GM18861 (cell line): ENCODE results near the gene STPG4.

Experiments used
- ATAC-seq: cut with Tn5 transposase; IDR thresholded peaks from one replicate; pipeline ENCODE4 v1.9.1; 2021; ENCODE audit not compliant: unreplicated experiment

The STPG4 gene

DNA sequence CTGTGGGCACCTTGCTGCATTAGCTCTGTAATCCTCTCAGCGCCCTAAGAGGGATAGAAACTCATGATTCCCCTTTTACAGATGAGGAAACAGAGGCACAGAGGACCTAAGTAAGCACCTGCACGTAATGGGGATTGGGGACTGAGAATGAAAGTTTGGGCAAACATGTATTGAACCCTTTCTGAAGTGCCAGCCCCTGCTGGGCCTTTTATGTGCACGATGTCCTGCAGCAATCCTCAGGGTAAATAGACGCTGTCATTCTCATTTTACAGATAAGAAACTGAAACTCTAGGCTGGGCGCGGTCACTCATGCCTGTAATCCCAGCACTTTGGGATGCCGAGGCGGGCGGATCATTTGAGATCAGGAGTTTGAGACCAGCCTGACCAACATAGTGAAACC is 117.4 kb downstream of the STPG4 start:
- no peak for ATAC-seq
